BJ (cell line): ENCODE results near the gene EXOC3L4. TPM values are rescaled to one million over a fixed set of nuclear protein-coding genes. Genes with fewer than 3 reads are reported as not detected.

ENCODE experiments used
- CTCF ChIA-PET: fragments of 350-600 bp; formaldehyde crosslinking; extraction: SDS; loops from one replicate; lab custom pipeline; 2021; ENCODE audit warnings: antibody characterized with exemption, inconsistent platforms; lab: Yijun Ruan, JAX
- POLR2A ChIA-PET: fragments of 300-600 bp; sonication (Branson Sonifier 250); formaldehyde crosslinking; extraction: SDS; loops from one replicate; lab custom pipeline; 2021; ENCODE audit warnings: antibody characterized with exemption; lab: Charles Lee
- DNase-seq: peaks from one replicate; pipeline ENCODE4 v3.0.0-alpha.2; 2011; ENCODE audit warnings: low read depth
- H3K27me3 ChIP-seq: 2 replicates; pipeline ENCODE4 v1.6.0; 2011; ENCODE audit warnings: low read length; ENCODE audit not compliant: control insufficient read depth, insufficient read depth
- H3K36me3 ChIP-seq: 2 replicates; pipeline ENCODE4 v1.5.1; 2011; ENCODE audit warnings: low read length; ENCODE audit not compliant: control insufficient read depth, insufficient read depth
- H3K4me3 ChIP-seq: 2 replicates; pipeline ENCODE4 v1.5.1; 2011; ENCODE audit warnings: low read depth, mild to moderate bottlenecking, control low read depth, low read length
- polyA plus RNA-seq: library from polyadenylated mRNA; depleted of rRNA; stranded (reverse); fragments of >200 nt; gene quantifications from 2 replicates; pipeline ENCODE4 v1.2.3, GENCODE V29; 2011
- TF ChIP-seq, protein P1 (sequence below): IDR thresholded peaks from 2 replicates; pipeline ENCODE4 v1.5.1; 2011; ENCODE audit warnings: low read depth, mild to moderate bottlenecking, control low read depth, inconsistent platforms, low read length, moderate library complexity; ENCODE audit not compliant: insufficient read depth

EXOC3L4 gene
- polyA plus RNA-seq, 1 experiment: not detected

DNA sequence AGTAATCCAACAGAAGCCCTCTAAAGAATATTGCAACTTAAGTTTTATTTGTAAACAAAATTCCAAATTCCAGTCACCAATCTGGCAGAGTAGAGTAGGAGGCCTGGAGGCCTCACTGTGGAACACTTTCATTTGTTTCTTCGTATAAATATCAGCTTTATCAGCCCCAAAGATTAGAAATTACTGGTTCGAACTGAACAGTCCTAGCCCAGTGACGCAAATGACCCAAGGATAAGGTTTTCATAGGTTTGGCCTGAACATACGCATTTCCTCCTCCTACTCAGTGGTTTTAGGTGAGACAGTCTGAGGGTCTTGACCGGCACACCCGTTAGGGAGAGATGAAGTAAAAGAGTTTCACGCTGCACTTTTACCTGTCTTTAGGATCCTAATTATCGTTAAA is 38.8 kb upstream of the EXOC3L4 start:
- CTCF ChIA-PET: interaction anchor here (0.9 kb wide), 1 partner anchor 8 kb away, joined by 3 read pairs; no protein-coding TSS in a partner anchor
- POLR2A ChIA-PET: no interaction called here
- Histone ChIP-seq H3K4me3 (peak overlapping the region; percentile 99), H3K27me3 (no peaks in the 10 kb centered on the region), H3K36me3 (no peaks in the 10 kb centered on the region)
- TF ChIP-seq, protein P1, sequence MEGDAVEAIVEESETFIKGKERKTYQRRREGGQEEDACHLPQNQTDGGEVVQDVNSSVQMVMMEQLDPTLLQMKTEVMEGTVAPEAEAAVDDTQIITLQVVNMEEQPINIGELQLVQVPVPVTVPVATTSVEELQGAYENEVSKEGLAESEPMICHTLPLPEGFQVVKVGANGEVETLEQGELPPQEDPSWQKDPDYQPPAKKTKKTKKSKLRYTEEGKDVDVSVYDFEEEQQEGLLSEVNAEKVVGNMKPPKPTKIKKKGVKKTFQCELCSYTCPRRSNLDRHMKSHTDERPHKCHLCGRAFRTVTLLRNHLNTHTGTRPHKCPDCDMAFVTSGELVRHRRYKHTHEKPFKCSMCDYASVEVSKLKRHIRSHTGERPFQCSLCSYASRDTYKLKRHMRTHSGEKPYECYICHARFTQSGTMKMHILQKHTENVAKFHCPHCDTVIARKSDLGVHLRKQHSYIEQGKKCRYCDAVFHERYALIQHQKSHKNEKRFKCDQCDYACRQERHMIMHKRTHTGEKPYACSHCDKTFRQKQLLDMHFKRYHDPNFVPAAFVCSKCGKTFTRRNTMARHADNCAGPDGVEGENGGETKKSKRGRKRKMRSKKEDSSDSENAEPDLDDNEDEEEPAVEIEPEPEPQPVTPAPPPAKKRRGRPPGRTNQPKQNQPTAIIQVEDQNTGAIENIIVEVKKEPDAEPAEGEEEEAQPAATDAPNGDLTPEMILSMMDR: no peak
- DNase-seq: no peak

DNA sequence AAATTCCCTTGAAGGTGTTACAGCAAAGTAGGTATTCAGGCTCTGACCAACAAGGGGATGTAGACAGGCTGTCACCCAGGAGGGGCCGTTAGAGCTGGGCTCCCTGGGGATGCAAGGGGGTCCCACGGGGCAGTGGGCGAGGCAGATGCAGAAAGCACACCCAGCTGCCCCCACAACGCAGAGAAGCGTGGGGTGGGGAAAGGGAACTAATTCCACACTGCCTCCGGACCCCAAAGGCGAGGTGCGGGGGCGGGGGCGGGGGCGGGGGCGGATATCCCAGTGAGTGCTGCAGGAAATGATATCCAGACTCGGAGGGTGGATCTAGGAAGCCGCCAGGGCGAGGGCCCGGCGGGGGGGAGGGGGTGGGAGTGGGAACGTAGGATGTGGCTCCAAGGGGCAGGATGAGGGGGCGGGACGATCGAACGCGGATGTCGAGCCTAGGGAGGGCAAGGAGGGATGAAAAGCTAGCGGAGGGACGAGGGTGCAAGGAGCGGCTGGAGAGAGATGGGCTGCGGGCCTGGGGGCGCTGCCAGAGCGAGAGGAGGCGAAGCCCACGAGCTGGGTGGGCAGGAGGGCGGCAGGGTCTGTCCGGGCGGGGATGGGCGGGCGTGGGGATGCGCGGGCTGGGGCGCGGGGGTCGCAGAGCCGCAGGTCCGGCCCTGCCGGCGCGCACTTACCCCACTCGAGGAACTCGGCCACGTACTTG is 38.0 kb upstream of the EXOC3L4 start:
- CTCF ChIA-PET: interaction anchor here (0.9 kb wide), 1 partner anchor 9 kb away, joined by 3 read pairs; no protein-coding TSS in a partner anchor
- no peak for DNase-seq
- POLR2A ChIA-PET: interaction anchor here (0.6 kb wide), 1 partner anchor 11 kb away, joined by 10 read pairs; no protein-coding TSS in a partner anchor
- no peaks in the 10 kb centered on the region for H3K27me3 ChIP-seq
- TF ChIP-seq, protein P1: no peak
- H3K4me3 ChIP-seq: peak overlapping the region; percentile 99
- H3K36me3 ChIP-seq: no peaks in the 10 kb centered on the region

DNA sequence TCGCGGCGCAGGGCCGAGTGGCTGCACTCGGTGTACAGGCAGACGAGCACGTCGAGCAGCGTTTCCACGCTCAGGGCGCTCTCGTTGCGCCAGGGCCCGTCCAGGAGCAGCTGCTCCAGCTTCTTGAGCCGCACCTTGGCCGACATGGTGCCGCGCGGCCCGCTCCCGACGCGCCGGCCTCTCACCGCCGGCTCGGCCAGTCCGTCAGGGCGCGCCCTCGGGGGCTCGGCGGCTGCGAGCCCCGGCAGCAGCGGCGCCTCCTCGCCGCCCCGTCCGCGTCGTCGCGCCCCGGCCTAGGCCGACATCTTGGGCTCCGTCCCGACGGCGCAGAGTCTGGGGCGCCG is 37.5 kb upstream of the EXOC3L4 start:
- no peak for DNase-seq
- Histone ChIP-seq H3K36me3 (no peaks in the 10 kb centered on the region), H3K27me3 (no peaks in the 10 kb centered on the region), H3K4me3 (peak overlapping the region; percentile 99)
- TF ChIP-seq, protein P1: no peak
- ChIA-PET CTCF (no interaction called here), POLR2A (no interaction called here)

DNA sequence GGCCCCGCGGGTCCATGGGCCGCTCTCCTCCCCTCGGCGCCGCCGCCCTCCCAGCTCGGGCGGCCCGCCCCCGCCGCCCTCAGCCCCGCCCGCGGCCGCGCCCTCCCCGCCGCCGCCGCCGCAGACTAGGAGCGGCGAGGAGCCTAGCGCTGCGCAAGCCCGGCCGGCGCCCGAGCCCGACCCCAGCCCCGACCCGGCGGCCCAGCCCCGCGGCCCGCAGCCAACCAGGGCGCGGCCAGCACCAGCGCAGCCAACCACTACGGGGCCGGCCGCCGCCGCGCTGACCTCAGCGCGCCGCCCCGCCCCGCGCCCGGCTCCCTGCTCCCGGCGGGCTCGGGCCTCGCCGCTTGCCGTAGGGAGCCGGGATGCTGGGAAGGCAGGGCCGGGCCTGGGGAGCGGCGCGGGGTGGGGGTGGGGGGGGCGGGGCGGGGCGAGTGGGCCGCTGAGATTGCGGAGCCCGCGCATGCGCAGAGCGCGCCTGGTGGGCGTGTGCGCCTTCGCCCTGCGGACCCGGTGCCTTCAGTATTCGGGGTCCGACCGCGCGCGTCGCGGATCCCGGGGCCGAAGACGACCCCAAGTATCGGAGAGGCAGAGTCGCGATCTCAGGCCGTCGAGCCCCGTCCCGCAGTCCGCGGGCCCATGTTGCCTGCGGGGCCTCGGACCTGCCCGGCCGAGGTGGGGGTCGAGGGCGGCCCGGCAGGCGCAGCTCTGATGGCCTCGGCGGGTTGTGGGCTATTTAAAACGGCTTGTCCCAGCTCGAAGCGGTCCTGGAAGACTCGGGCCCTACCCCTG is 37.0 kb upstream of the EXOC3L4 start, which contains the start of gene CDC42BPB:
CDC42BPB (minus strand) TSS at position 178 of the 792 bp plus-strand sequence. CDS start 376 bp downstream, outside the sequence.
- POLR2A ChIA-PET: interaction anchor here (0.7 kb wide), 1 partner anchor 10 kb away, joined by 3 read pairs; no protein-coding TSS in a partner anchor
- no peaks in the 10 kb centered on the region for H3K36me3 ChIP-seq
- TF ChIP-seq, protein P1: no peak
- peak within 1 kb of the TSS; percentile 99 for H3K4me3 ChIP-seq
- CTCF ChIA-PET: interaction anchor here (1.0 kb wide), 1 partner anchor 10 kb away, joined by 3 read pairs; no protein-coding TSS in a partner anchor
- DNase-seq: peak; percentile 54
- no peaks in the 10 kb centered on the region for H3K27me3 ChIP-seq
